Thyroid gland (tissue), 4 donors: Measurements from ENCODE around the gene CARNS1. TPM values are rescaled to one million over a fixed set of nuclear protein-coding genes. Genes with fewer than 3 reads are reported as not detected.

ENCODE experiments used
- DNase-seq, 2 donors: peaks; one replicate each; pipeline ENCODE4 v3.0.0-alpha.2; 2019
- H3K27ac ChIP-seq, 3 donors: fragments of 200-600 bp; sonication (generic); 1 replicate in 2 of 3; 2 replicates in 1 of 3; pipeline ENCODE4 v1.5.1; 2016 to 2019; ENCODE audit warnings: mild to moderate bottlenecking in 1 of 3, moderate library complexity in 1 of 3
- H3K27me3 ChIP-seq: fragments of 200-600 bp; sonication (generic); one replicate; pipeline ENCODE4 v1.5.1; 2019
- H3K36me3 ChIP-seq, 2 donors: fragments of 200-600 bp; sonication (generic); one replicate each; pipeline ENCODE4 v1.5.1; 2016 to 2019
- H3K4me1 ChIP-seq, 2 donors: fragments of 200-600 bp; sonication (generic); one replicate each; pipeline ENCODE4 v1.5.1; 2017 to 2019
- H3K4me3 ChIP-seq, 3 donors: fragments of 200-600 bp; sonication (generic); replicated peaks in 1 of 3; 1 replicate in 2 of 3; 2 replicates in 1 of 3; pipeline ENCODE4 v1.5.1; 2016; ENCODE audit warnings: mild to moderate bottlenecking in 1 of 3
- H3K9me3 ChIP-seq: fragments of 200-600 bp; sonication (generic); one replicate; pipeline ENCODE4 v1.5.1; 2017
- CTCF ChIP-seq, 6 experiments: fragments of 200-600 bp in 3 of 6; fragments of 450-650 bp in 3 of 6; sonication (generic) in 3 of 6; IDR thresholded peaks; one replicate each; pipeline ENCODE4 v1.5.1; 2016 to 2019; ENCODE audit warnings: antibody characterized with exemption in 6 of 6, mild to moderate bottlenecking in 2 of 6, inconsistent platforms in 1 of 6, moderate library complexity in 1 of 6
- POLR2A ChIP-seq, 2 donors: fragments of 450-650 bp; IDR thresholded peaks; one replicate each; pipeline ENCODE4 v1.6.1; 2017; ENCODE audit warnings: antibody characterized with exemption in 2 of 2, mild to moderate bottlenecking in 2 of 2, moderate library complexity in 1 of 2
- WGBS, 2 donors: methylation state at CpG; one replicate each; pipeline ENCODE4 v1.1.5; 2017; 5-methylcytosine and 5-hydroxymethylcytosine counted together
- intact Hi-C: fragments of 100-400 bp; cut with DNase I; formaldehyde crosslinking; loops from one replicate; pipeline ENCODE4 v1.15.1; 2023
- total RNA-seq, 4 donors: library from RNA; depleted of rRNA; stranded (reverse); fragments of >200 nt; gene quantifications; one replicate each; pipeline ENCODE4 v1.2.3, GENCODE V29; 2016

CARNS1 gene
- total RNA-seq, 4 donors from 2014 or later, result 3.8 to 9.8 (median 5.9) TPM

GRCh38 chr11:67420646-67421429, 5.4 kb downstream of the CARNS1 start:
- TF ChIP-seq POLR2A (IDR thresholded peaks at IDR 0.05) (peak; percentile 21 to 87), CTCF (IDR thresholded peaks at IDR 0.05) (peak in 1 of 6 experiments; percentile 27)
- H3K4me1 ChIP-seq, result peaks cover 14 to 51% of the 10 kb centered on the region in 2 donors
- H3K9me3 ChIP-seq, result no peaks in the 10 kb centered on the region
- peak overlapping the region; percentile 49 to 60 (median 54) for H3K4me3 ChIP-seq
- intact Hi-C loops, result loop anchor here (5.0 kb wide), 1 partner anchor 46 kb away; the partner anchor contains the start of gene TMEM134
- peak; percentile 97 for DNase-seq
- no peaks in the 10 kb centered on the region for H3K36me3 ChIP-seq
- peak overlapping the region; percentile 58 to 84 (median 80) for H3K27ac ChIP-seq
- 1% methylated on average over 17 to 21 of the region's 97 CpGs for WGBS, 2 donors
- no peaks in the 10 kb centered on the region for H3K27me3 ChIP-seq

- H3K27me3 ChIP-seq, result no peaks in the 10 kb centered on the region
- no peak for DNase-seq
- no peaks in the 10 kb centered on the region for H3K36me3 ChIP-seq
- 70 to 78% methylated on average over 22 of the region's 22 CpGs for WGBS, 2 donors
- intact Hi-C loops, result loop anchor here (5.0 kb wide), 1 partner anchor 46 kb away; the partner anchor contains the start of gene TMEM134
- peaks cover 9 to 44% of the 10 kb centered on the region in 2 donors for H3K4me1 ChIP-seq
- no peaks in the 10 kb centered on the region for H3K9me3 ChIP-seq
- peak overlapping the region in 1 of 3 donors; percentile 80 for H3K27ac ChIP-seq
- TF ChIP-seq CTCF (IDR thresholded peaks at IDR 0.05) (no peak), POLR2A (IDR thresholded peaks at IDR 0.05) (no peak)
- H3K4me3 ChIP-seq, result peak overlapping the region in 1 of 3 donors; percentile 54
Observed at GRCh38 chr11:67421430-67422031, 6.1 kb downstream of the CARNS1 start.

- no peaks in the 10 kb centered on the region for H3K9me3 ChIP-seq
- H3K4me3 ChIP-seq, result no peak overlapping the region
- TF ChIP-seq CTCF (IDR thresholded peaks at IDR 0.05) (no peak), POLR2A (IDR thresholded peaks at IDR 0.05) (no peak)
- WGBS, 2 donors, result 74 to 80% methylated on average over 6 of the region's 6 CpGs
- H3K4me1 ChIP-seq, result peaks cover 7 to 36% of the 10 kb centered on the region in 2 donors
- intact Hi-C loops, result loop anchor here (5.0 kb wide), 1 partner anchor 44 kb away; the partner anchor contains the start of gene TMEM134
- no peak overlapping the region for H3K27ac ChIP-seq
- DNase-seq, result no peak
- no peaks in the 10 kb centered on the region for H3K27me3 ChIP-seq
- no peaks in the 10 kb centered on the region for H3K36me3 ChIP-seq
Observed at GRCh38 chr11:67422891-67423290, 7.4 kb downstream of the CARNS1 start.

GRCh38 chr11:67423466-67423865, 8.0 kb downstream of the CARNS1 start:
- no peak for TF ChIP-seq CTCF (IDR thresholded peaks at IDR 0.05)
- TF ChIP-seq POLR2A (IDR thresholded peaks at IDR 0.05), result no peak
- no peak for DNase-seq
- Histone ChIP-seq H3K27me3 (no peaks in the 10 kb centered on the region), H3K36me3 (no peaks in the 10 kb centered on the region), H3K27ac (no peak overlapping the region), H3K4me1 (peaks cover 7 to 30% of the 10 kb centered on the region in 2 donors), H3K4me3 (no peak overlapping the region), H3K9me3 (no peaks in the 10 kb centered on the region)
- WGBS, 2 donors, result 94 to 97% methylated on average over 10 to 11 of the region's 13 CpGs
- intact Hi-C loops, result loop anchor here (5.0 kb wide), 1 partner anchor 44 kb away; the partner anchor contains the start of gene TMEM134
